GF-D8 (cell line): Measurements from ENCODE around the gene FILIP1L.

Source experiments
- DNase-seq: peaks from one replicate; lab custom pipeline; 2025; lab: John Stamatoyannopoulos, UW

The FILIP1L gene

GRCh38 chr3:99885851-99886250 is 228.4 kb downstream of the FILIP1L start:
- no peak for DNase-seq

GRCh38 chr3:99885085-99885484 is 229.2 kb downstream of the FILIP1L start:
- no peak for DNase-seq

GRCh38 chr3:99884484-99884883 is 229.8 kb downstream of the FILIP1L start:
- no peak for DNase-seq

- DNase-seq: no peak
Observed at GRCh38 chr3:99883693-99884092, 230.6 kb downstream of the FILIP1L start.

- no peak for DNase-seq
Observed at GRCh38 chr3:99883138-99883461, 231.2 kb downstream of the FILIP1L start.

- no peak for DNase-seq
Observed at GRCh38 chr3:99882436-99883137, 231.7 kb downstream of the FILIP1L start.

GRCh38 chr3:99881121-99881524 is 233.2 kb downstream of the FILIP1L start:
- DNase-seq: no peak

GRCh38 chr3:99879275-99879674 is 235.0 kb downstream of the FILIP1L start:
- no peak for DNase-seq

- DNase-seq: no peak
Observed at GRCh38 chr3:99878005-99878404, 236.3 kb downstream of the FILIP1L start.

- DNase-seq: no peak
Observed at GRCh38 chr3:99877031-99877579, 237.2 kb downstream of the FILIP1L start.

GRCh38 chr3:99875929-99876841 is 238.1 kb downstream of the FILIP1L start:
- peak; percentile 36 for DNase-seq

GRCh38 chr3:99875581-99875928 is 238.7 kb downstream of the FILIP1L start:
- DNase-seq: peak; percentile 36

- no peak for DNase-seq
Observed at GRCh38 chr3:99874237-99875002, 239.9 kb downstream of the FILIP1L start.

- DNase-seq: no peak
Observed at GRCh38 chr3:99873269-99874102, 240.8 kb downstream of the FILIP1L start.

GRCh38 chr3:99872923-99873254 is 241.4 kb downstream of the FILIP1L start:
- DNase-seq: no peak

GRCh38 chr3:99871231-99872045 is 242.9 kb downstream of the FILIP1L start:
- DNase-seq: no peak

GRCh38 chr3:99870712-99871111 is 243.6 kb downstream of the FILIP1L start:
- DNase-seq: no peak

GRCh38 chr3:99869621-99870020 is 244.7 kb downstream of the FILIP1L start:
- no peak for DNase-seq

GRCh38 chr3:99868311-99868646 is 246.0 kb downstream of the FILIP1L start:
- DNase-seq: no peak

GRCh38 chr3:99867594-99868310 is 246.5 kb downstream of the FILIP1L start:
- DNase-seq: no peak
